ENCODE measurements around the gene PLEKHM3. TPM values are rescaled to one million over a fixed set of nuclear protein-coding genes. Genes with fewer than 3 reads are reported as not detected.

Gene PLEKHM3
- total and polyA plus RNA-seq, 2 of the 13 experiments (the other 11 are each of a cell fraction or from before 2014, with no cell fraction given), result 4.5 to 4.7 TPM

DNA sequence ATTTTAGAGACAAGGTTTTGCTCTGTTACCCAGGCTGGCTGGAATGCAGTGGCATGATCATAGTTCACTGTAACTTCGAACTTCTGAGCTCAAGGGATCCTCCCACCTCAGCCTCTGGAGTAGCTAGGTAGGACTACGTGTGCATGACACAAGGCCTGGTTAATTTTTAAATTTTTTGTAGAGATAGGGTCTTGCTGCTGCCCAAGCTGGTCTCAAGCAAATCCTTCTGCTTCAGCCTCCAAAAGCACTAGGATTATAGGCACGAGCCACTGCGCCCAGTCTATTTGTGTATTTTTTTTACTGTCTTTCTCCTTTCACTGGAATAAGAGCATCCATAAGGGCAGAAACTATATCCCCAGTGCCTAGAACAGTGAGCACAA lies 89.3 kb downstream of the PLEKHM3 start (continued):
- TF ChIP-seq ZBTB7B (CRISPR knock-in tag; IDR thresholded peaks at IDR 0.05) (peak; percentile 37; the same call in 1 of the 2 replicates), ZC3H4 (CRISPR knock-in tag; IDR thresholded peaks at IDR 0.05; ENCODE audit: borderline replicate concordance) (no peak), ARHGAP35 (CRISPR knock-in tag; IDR thresholded peaks at IDR 0.05; ENCODE audit: borderline replicate concordance) (no peak), SNAPC2 (CRISPR knock-in tag; IDR thresholded peaks at IDR 0.05) (no peak), RFXAP (CRISPR knock-in tag; IDR thresholded peaks at IDR 0.05; ENCODE audit: borderline replicate concordance) (no peak), SIX1 (CRISPR knock-in tag; IDR thresholded peaks at IDR 0.05; ENCODE audit: borderline replicate concordance) (peak; percentile 21; the same call in 1 of the 2 replicates), THYN1 (CRISPR knock-in tag; IDR thresholded peaks at IDR 0.05; ENCODE audit: borderline replicate concordance, low read depth) (no peak), ATM (IDR thresholded peaks at IDR 0.05; ENCODE audit: borderline replicate concordance) (no peak), CBX5 (CRISPR knock-in tag; IDR thresholded peaks at IDR 0.05; ENCODE audit: borderline replicate concordance) (no peak), ZMYM4 (CRISPR knock-in tag; IDR thresholded peaks at IDR 0.05) (peak; percentile 80; the same call in 1 of the 2 replicates), TEAD3 (CRISPR knock-in tag; optimal IDR thresholded peaks at IDR 0.05; ENCODE audit: borderline replicate concordance) (peak; percentile 96), ZFP37 (CRISPR knock-in tag; IDR thresholded peaks at IDR 0.05; ENCODE audit: borderline replicate concordance) (no peak), NAIF1 (CRISPR knock-in tag; IDR thresholded peaks at IDR 0.05; ENCODE audit: borderline replicate concordance) (no peak), ZNF10 (CRISPR knock-in tag; IDR thresholded peaks at IDR 0.05; ENCODE audit: borderline replicate concordance, low read depth) (no peak)
- TF ChIP-seq, protein P1, sequence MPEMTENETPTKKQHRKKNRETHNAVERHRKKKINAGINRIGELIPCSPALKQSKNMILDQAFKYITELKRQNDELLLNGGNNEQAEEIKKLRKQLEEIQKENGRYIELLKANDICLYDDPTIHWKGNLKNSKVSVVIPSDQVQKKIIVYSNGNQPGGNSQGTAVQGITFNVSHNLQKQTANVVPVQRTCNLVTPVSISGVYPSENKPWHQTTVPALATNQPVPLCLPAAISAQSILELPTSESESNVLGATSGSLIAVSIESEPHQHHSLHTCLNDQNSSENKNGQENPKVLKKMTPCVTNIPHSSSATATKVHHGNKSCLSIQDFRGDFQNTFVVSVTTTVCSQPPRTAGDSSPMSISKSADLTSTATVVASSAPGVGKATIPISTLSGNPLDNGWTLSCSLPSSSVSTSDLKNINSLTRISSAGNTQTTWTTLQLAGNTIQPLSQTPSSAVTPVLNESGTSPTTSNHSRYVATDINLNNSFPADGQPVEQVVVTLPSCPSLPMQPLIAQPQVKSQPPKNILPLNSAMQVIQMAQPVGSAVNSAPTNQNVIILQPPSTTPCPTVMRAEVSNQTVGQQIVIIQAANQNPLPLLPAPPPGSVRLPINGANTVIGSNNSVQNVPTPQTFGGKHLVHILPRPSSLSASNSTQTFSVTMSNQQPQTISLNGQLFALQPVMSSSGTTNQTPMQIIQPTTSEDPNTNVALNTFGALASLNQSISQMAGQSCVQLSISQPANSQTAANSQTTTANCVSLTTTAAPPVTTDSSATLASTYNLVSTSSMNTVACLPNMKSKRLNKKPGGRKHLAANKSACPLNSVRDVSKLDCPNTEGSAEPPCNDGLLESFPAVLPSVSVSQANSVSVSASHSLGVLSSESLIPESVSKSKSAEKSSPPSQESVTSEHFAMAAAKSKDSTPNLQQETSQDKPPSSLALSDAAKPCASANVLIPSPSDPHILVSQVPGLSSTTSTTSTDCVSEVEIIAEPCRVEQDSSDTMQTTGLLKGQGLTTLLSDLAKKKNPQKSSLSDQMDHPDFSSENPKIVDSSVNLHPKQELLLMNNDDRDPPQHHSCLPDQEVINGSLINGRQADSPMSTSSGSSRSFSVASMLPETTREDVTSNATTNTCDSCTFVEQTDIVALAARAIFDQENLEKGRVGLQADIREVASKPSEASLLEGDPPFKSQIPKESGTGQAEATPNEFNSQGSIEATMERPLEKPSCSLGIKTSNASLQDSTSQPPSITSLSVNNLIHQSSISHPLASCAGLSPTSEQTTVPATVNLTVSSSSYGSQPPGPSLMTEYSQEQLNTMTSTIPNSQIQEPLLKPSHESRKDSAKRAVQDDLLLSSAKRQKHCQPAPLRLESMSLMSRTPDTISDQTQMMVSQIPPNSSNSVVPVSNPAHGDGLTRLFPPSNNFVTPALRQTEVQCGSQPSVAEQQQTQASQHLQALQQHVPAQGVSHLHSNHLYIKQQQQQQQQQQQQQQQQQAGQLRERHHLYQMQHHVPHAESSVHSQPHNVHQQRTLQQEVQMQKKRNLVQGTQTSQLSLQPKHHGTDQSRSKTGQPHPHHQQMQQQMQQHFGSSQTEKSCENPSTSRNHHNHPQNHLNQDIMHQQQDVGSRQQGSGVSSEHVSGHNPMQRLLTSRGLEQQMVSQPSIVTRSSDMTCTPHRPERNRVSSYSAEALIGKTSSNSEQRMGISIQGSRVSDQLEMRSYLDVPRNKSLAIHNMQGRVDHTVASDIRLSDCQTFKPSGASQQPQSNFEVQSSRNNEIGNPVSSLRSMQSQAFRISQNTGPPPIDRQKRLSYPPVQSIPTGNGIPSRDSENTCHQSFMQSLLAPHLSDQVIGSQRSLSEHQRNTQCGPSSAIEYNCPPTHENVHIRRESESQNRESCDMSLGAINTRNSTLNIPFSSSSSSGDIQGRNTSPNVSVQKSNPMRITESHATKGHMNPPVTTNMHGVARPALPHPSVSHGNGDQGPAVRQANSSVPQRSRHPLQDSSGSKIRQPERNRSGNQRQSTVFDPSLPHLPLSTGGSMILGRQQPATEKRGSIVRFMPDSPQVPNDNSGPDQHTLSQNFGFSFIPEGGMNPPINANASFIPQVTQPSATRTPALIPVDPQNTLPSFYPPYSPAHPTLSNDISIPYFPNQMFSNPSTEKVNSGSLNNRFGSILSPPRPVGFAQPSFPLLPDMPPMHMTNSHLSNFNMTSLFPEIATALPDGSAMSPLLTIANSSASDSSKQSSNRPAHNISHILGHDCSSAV (CRISPR knock-in tag; IDR thresholded peaks at IDR 0.05; ENCODE audit: borderline replicate concordance), result no peak
- TF ChIP-seq, protein P2, sequence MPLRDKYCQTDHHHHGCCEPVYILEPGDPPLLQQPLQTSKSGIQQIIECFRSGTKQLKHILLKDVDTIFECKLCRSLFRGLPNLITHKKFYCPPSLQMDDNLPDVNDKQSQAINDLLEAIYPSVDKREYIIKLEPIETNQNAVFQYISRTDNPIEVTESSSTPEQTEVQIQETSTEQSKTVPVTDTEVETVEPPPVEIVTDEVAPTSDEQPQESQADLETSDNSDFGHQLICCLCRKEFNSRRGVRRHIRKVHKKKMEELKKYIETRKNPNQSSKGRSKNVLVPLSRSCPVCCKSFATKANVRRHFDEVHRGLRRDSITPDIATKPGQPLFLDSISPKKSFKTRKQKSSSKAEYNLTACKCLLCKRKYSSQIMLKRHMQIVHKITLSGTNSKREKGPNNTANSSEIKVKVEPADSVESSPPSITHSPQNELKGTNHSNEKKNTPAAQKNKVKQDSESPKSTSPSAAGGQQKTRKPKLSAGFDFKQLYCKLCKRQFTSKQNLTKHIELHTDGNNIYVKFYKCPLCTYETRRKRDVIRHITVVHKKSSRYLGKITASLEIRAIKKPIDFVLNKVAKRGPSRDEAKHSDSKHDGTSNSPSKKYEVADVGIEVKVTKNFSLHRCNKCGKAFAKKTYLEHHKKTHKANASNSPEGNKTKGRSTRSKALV (CRISPR knock-in tag; IDR thresholded peaks at IDR 0.05), result no peak
- TF ChIP-seq, protein P3, sequence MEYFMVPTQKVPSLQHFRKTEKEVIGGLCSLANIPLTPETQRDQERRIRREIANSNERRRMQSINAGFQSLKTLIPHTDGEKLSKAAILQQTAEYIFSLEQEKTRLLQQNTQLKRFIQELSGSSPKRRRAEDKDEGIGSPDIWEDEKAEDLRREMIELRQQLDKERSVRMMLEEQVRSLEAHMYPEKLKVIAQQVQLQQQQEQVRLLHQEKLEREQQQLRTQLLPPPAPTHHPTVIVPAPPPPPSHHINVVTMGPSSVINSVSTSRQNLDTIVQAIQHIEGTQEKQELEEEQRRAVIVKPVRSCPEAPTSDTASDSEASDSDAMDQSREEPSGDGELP (IDR thresholded peaks at IDR 0.05; ENCODE audit: borderline replicate concordance, low read depth), result no peak
- TF ChIP-seq, protein P4, sequence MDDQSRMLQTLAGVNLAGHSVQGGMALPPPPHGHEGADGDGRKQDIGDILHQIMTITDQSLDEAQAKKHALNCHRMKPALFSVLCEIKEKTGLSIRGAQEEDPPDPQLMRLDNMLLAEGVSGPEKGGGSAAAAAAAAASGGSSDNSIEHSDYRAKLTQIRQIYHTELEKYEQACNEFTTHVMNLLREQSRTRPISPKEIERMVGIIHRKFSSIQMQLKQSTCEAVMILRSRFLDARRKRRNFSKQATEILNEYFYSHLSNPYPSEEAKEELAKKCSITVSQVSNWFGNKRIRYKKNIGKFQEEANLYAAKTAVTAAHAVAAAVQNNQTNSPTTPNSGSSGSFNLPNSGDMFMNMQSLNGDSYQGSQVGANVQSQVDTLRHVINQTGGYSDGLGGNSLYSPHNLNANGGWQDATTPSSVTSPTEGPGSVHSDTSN (CRISPR knock-in tag; IDR thresholded peaks at IDR 0.05; ENCODE audit: borderline replicate concordance), result no peak

Measured in HepG2 (cell line).